Measurements from ENCODE around the gene LPXN. TPM values are rescaled to one million over a fixed set of nuclear protein-coding genes. Genes with fewer than 3 reads are reported as not detected.

LPXN gene
- total RNA-seq (ENCODE audit: low replicate concordance), result 4.5 and 4.7 TPM in 2 replicates
- long read RNA-seq, partial matches to known transcripts, result 0 of 7 reads
- long read RNA-seq, other reads (novel, unspliced or antisense), result 6 of 7 reads

- peaks cover 20% of the 10 kb centered on the region for H3K4me1 Mint-ChIP-seq (ENCODE audit: unreplicated experiment)
- H3K4me3 Mint-ChIP-seq, result peak within 1 kb of the TSS; percentile 98
- peaks cover under 1% of the 10 kb centered on the region for H3K36me3 Mint-ChIP-seq
- H3K27ac Mint-ChIP-seq, result peak within 1 kb of the TSS; percentile 100
- H3K27me3 Mint-ChIP-seq, result no peaks in the 10 kb centered on the region
- TF ChIP-seq, protein P1, sequence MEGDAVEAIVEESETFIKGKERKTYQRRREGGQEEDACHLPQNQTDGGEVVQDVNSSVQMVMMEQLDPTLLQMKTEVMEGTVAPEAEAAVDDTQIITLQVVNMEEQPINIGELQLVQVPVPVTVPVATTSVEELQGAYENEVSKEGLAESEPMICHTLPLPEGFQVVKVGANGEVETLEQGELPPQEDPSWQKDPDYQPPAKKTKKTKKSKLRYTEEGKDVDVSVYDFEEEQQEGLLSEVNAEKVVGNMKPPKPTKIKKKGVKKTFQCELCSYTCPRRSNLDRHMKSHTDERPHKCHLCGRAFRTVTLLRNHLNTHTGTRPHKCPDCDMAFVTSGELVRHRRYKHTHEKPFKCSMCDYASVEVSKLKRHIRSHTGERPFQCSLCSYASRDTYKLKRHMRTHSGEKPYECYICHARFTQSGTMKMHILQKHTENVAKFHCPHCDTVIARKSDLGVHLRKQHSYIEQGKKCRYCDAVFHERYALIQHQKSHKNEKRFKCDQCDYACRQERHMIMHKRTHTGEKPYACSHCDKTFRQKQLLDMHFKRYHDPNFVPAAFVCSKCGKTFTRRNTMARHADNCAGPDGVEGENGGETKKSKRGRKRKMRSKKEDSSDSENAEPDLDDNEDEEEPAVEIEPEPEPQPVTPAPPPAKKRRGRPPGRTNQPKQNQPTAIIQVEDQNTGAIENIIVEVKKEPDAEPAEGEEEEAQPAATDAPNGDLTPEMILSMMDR (conservative IDR thresholded peaks at IDR 0.05), result no peak
- H3K9me3 Mint-ChIP-seq, result no peaks in the 10 kb centered on the region
- no peak for DNase-seq (ENCODE audit: extremely low spot score, unreplicated experiment)
Measured at GRCh38 chr11:58575377-58576020, at the start of gene LPXN. Gene LPXN (minus strand): TSS chr11:58575856. CDS start chr11:58575772, 84 bp downstream.

DNA sequence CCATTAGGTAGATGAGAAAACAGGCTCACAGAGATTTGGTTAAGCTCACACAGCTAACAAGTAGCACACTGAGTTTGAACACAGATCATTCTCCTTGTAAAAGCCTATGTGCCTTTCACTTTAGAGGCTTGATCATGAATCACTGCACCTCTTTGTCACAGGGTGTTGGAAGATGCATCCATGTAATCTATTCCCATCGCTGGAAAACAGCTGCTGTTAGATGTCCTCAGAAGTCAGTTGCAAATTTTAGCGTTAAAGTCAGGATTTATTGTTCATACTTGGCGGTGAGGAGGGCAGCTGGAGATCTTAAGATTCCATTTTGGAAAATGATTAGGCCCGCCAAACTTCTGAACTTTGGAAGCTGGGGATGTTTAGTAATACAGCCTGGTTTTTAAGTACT lies 49.4 kb upstream of the LPXN start:
- TF ChIP-seq, protein P1 (conservative IDR thresholded peaks at IDR 0.05), result no peak
- no peaks in the 10 kb centered on the region for H3K27me3 Mint-ChIP-seq
- no peak overlapping the region for H3K27ac Mint-ChIP-seq
- peaks cover 26% of the 10 kb centered on the region for H3K36me3 Mint-ChIP-seq
- H3K4me1 Mint-ChIP-seq (ENCODE audit: unreplicated experiment), result no peaks in the 10 kb centered on the region
- H3K4me3 Mint-ChIP-seq, result no peak overlapping the region
- no peak for DNase-seq (ENCODE audit: extremely low spot score, unreplicated experiment)
- no peaks in the 10 kb centered on the region for H3K9me3 Mint-ChIP-seq

GRCh38 chr11:58622344-58622743 lies 46.7 kb upstream of the LPXN start, which contains the start of gene CNTF:
Gene CNTF (plus strand): TSS chr11:58622665. CDS start chr11:58622753, 88 bp downstream.
- H3K27ac Mint-ChIP-seq, result no peak within 1 kb of the TSS
- DNase-seq (ENCODE audit: extremely low spot score, unreplicated experiment), result no peak

DNA sequence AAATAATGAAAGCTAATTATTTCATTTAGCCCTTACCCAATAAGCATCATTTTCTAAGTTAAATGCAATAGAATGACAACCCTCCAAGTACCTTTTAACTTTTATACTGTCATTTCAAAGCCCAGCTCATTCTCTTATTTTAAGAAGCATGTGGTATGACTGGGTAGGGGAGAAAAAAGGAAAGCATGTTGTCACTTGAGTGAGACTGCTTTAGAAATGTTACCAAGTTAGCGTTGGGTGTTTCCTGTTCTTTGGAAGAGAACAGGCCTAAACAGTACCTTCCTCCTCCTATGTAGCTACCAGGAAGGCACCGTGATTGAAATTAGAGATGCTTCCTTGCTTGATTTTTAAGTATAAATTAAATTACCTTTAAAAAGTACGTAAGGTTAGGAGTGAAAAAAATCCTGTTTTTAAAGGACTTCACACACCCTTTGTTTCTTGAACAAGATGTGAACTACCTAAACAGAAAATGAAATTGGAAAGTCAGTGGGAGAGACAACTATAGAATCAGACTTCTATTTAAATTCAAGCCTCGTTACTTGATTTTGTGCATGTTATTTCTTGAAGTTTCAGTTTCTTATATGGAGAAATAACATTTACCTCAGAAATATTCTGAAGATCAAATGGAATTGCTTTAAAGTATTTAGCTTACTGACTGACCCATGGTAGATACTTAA lies 46.1 kb upstream of the LPXN start:
- H3K36me3 Mint-ChIP-seq, result peaks cover 37% of the 10 kb centered on the region
- H3K27me3 Mint-ChIP-seq, result no peaks in the 10 kb centered on the region
- DNase-seq (ENCODE audit: extremely low spot score, unreplicated experiment), result no peak
- no peak overlapping the region for H3K4me3 Mint-ChIP-seq
- TF ChIP-seq, protein P1 (conservative IDR thresholded peaks at IDR 0.05), result no peak
- no peaks in the 10 kb centered on the region for H3K4me1 Mint-ChIP-seq (ENCODE audit: unreplicated experiment)
- no peak overlapping the region for H3K27ac Mint-ChIP-seq
- H3K9me3 Mint-ChIP-seq, result no peaks in the 10 kb centered on the region

More at GRCh38 chr11:58622344-58622743, 46.7 kb upstream of the LPXN start, which contains the start of gene CNTF:
- H3K9me3 Mint-ChIP-seq, result no peaks in the 10 kb centered on the region
- no peaks in the 10 kb centered on the region for H3K27me3 Mint-ChIP-seq
- TF ChIP-seq, protein P1 (conservative IDR thresholded peaks at IDR 0.05), result no peak
- H3K36me3 Mint-ChIP-seq, result peaks cover 33% of the 10 kb centered on the region
- no peaks in the 10 kb centered on the region for H3K4me1 Mint-ChIP-seq (ENCODE audit: unreplicated experiment)
- no peak within 1 kb of the TSS for H3K4me3 Mint-ChIP-seq

GRCh38 chr11:58617976-58618557 lies 42.4 kb upstream of the LPXN start:
- Mint-ChIP-seq H3K4me3 (no peak overlapping the region), H3K27ac (no peak overlapping the region), H3K36me3 (peaks cover 36% of the 10 kb centered on the region), H3K27me3 (no peaks in the 10 kb centered on the region), H3K4me1 (ENCODE audit: unreplicated experiment) (no peaks in the 10 kb centered on the region), H3K9me3 (no peaks in the 10 kb centered on the region)
- DNase-seq (ENCODE audit: extremely low spot score, unreplicated experiment), result no peak
- TF ChIP-seq, protein P1 (conservative IDR thresholded peaks at IDR 0.05), result no peak
